Neural cell (in vitro differentiated cells): ENCODE data around the gene PRXL2A. TPM values are rescaled to one million over a fixed set of nuclear protein-coding genes. Genes with fewer than 3 reads are reported as not detected.
"Not testable (repeated sequence)": the region's sequence is repeated elsewhere in the genome, so short reads cannot be mapped to it uniquely, and the experiment has no call there.

ENCODE experiments used
- H2AFZ ChIP-seq: fragments of 200-600, 300-800 bp; sonication (generic), shearing (Covaris generic); 2 replicates; pipeline ENCODE4 v1.6.0; 2014; ENCODE audit warnings: low read depth, mild to moderate bottlenecking, antibody characterized with exemption, low read length, moderate library complexity
- H3F3A ChIP-seq: fragments of 200-600 bp; shearing (Covaris generic); 2 replicates; pipeline ENCODE4 v1.6.1; 2016; ENCODE audit warnings: mild to moderate bottlenecking, moderate library complexity, mixed read lengths, antibody characterized with exemption, low read length; ENCODE audit not compliant: insufficient read depth, poor library complexity, severe bottlenecking
- H3K27ac ChIP-seq: fragments of 200-600, 300-800 bp; sonication (generic), shearing (Covaris generic); 2 replicates; pipeline ENCODE4 v1.5.1; 2014; ENCODE audit warnings: mild to moderate bottlenecking, low read length, moderate library complexity
- H3K27me3 ChIP-seq: fragments of 300-800, 200-600 bp; sonication (generic), shearing (Covaris generic); 2 replicates; pipeline ENCODE4 v1.6.0; 2014; ENCODE audit warnings: mild to moderate bottlenecking, low read depth, low read length, moderate library complexity; ENCODE audit not compliant: insufficient read depth
- H3K36me3 ChIP-seq: fragments of 300-800, 200-600 bp; sonication (generic), shearing (Covaris generic); 2 replicates; pipeline ENCODE4 v1.5.1; 2014; ENCODE audit warnings: mild to moderate bottlenecking, antibody characterized with exemption, low read length, moderate library complexity; ENCODE audit not compliant: insufficient read depth
- H3K4me2 ChIP-seq: fragments of 300-800, 200-600 bp; sonication (generic), shearing (Covaris generic); 2 replicates; pipeline ENCODE4 v1.6.0; 2014; ENCODE audit warnings: mild to moderate bottlenecking, low read length
- H3K4me3 ChIP-seq: fragments of 300-800, 200-600 bp; sonication (generic), shearing (Covaris generic); 2 replicates; pipeline ENCODE4 v1.5.1; 2014; ENCODE audit warnings: mild to moderate bottlenecking, low read length, moderate library complexity
- H3K79me2 ChIP-seq: fragments of 200-600 bp; shearing (Covaris generic); replicated peaks from 2 replicates; pipeline ENCODE4 v1.6.0; 2014; ENCODE audit warnings: mild to moderate bottlenecking, low read length, moderate library complexity; ENCODE audit not compliant: insufficient read depth
- H3K9ac ChIP-seq: fragments of 300-800, 200-600 bp; sonication (generic), shearing (Covaris generic); 2 replicates; pipeline ENCODE4 v1.6.1; 2016; ENCODE audit warnings: mild to moderate bottlenecking, low read length, mixed read lengths
- H3K9me2 ChIP-seq: fragments of 200-600 bp; shearing (Covaris generic); 2 replicates; pipeline ENCODE4 v1.6.1; 2016; ENCODE audit warnings: mild to moderate bottlenecking, low read length, mixed read lengths; ENCODE audit not compliant: insufficient read depth
- H3K9me3 ChIP-seq: fragments of 200-600, 300-800 bp; sonication (generic), shearing (Covaris generic); 2 replicates; pipeline ENCODE4 v1.6.1; 2016; ENCODE audit warnings: mild to moderate bottlenecking, mixed run types, low read length, moderate library complexity, mixed read lengths
- H4K20me1 ChIP-seq: fragments of 200-600 bp; shearing (Covaris generic); 2 replicates; pipeline ENCODE4 v1.6.1; 2016; ENCODE audit warnings: mild to moderate bottlenecking, mixed run types; ENCODE audit not compliant: insufficient read depth
- EP300 ChIP-seq: fragments of 450-650 bp; conservative IDR thresholded peaks from 2 replicates; pipeline ENCODE4 v1.6.1; 2014; ENCODE audit warnings: antibody characterized with exemption, mild to moderate bottlenecking, moderate library complexity; ENCODE audit not compliant: poor library complexity, severe bottlenecking
- EZH2 ChIP-seq: fragments of 200-600, 300-800 bp; shearing (Covaris generic), sonication (generic); IDR thresholded peaks from 2 replicates; pipeline ENCODE4 v1.6.1; 2014; ENCODE audit warnings: antibody characterized with exemption, low read length, borderline replicate concordance, mild to moderate bottlenecking; ENCODE audit not compliant: insufficient read depth, poor library complexity, severe bottlenecking
- MXI1 ChIP-seq: fragments of 450-650 bp; conservative IDR thresholded peaks from 2 replicates; pipeline ENCODE4 v1.6.1; 2014; ENCODE audit warnings: antibody characterized with exemption, mild to moderate bottlenecking; ENCODE audit not compliant: poor library complexity, severe bottlenecking
- POLR2AphosphoS5 ChIP-seq: IDR thresholded peaks from 2 replicates; pipeline ENCODE4 v1.6.1; 2012
- RAD21 ChIP-seq: fragments of 450-650 bp; conservative IDR thresholded peaks from 2 replicates; pipeline ENCODE4 v1.6.1; 2014; ENCODE audit warnings: antibody characterized with exemption, mild to moderate bottlenecking, moderate library complexity
- SMC3 ChIP-seq: fragments of 450-650 bp; conservative IDR thresholded peaks from 2 replicates; pipeline ENCODE4 v1.6.1; 2014; ENCODE audit warnings: antibody characterized with exemption, mild to moderate bottlenecking, moderate library complexity; ENCODE audit not compliant: poor library complexity
- TAF1 ChIP-seq: IDR thresholded peaks from 2 replicates; pipeline ENCODE4 v1.6.1; 2012; ENCODE audit warnings: low read depth
- polyA plus RNA-seq: library from polyadenylated mRNA; depleted of rRNA; stranded (reverse); fragments of >200 nt; gene quantifications from 2 replicates; pipeline ENCODE4 v1.2.3, GENCODE V29; 2014
- TF ChIP-seq, protein P1 (sequence below): IDR thresholded peaks from 2 replicates; pipeline ENCODE4 v1.6.1; 2012; ENCODE audit warnings: borderline replicate concordance
- TF ChIP-seq, protein P2 (sequence below): fragments of 450-650 bp; IDR thresholded peaks from 2 replicates; pipeline ENCODE4 v1.5.1; 2014; ENCODE audit warnings: antibody characterized with exemption, mild to moderate bottlenecking, moderate library complexity; ENCODE audit not compliant: poor library complexity, severe bottlenecking

Gene PRXL2A
- polyA plus RNA-seq, 1 donor from 2014 or later = 60.5 TPM

DNA sequence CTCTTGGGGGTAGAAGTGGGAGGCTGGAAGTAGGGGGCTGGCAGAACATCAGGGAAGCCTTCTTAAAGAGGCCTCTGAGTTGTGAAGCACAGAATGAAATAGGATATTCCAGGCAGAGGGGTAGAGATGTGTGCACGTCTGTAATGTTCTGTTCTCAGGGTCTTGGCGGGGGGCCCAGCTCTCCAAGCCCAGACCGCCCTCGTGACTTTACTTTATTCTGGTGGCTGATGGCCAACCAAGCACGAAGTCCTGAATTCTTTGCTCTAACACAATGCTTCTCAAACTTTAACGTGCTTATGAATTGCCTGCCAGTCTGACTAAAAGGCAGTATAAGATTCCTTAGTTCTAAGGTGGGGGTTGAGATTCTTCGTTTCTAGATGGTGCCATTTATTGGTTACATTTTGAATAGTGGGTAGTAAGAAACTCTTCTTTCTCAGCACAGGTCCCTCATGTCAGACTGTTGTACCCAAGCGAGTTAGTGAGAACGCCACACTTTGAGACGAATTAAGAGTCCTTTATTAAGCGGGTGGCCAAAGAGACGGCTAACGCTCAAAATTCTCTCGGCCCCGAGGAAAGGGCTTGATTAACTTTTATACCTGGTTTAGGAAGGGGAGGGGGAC, 8.2 kb downstream of the PRXL2A start:
- no peaks in the 10 kb centered on the region for H3F3A ChIP-seq
- no peak overlapping the region for H3K27ac ChIP-seq
- TF ChIP-seq TAF1 (no peak), SMC3 (no peak), EZH2 (no peak), MXI1 (no peak), RAD21 (no peak), EP300 (no peak), POLR2AphosphoS5 (no peak)
- TF ChIP-seq, protein P1, sequence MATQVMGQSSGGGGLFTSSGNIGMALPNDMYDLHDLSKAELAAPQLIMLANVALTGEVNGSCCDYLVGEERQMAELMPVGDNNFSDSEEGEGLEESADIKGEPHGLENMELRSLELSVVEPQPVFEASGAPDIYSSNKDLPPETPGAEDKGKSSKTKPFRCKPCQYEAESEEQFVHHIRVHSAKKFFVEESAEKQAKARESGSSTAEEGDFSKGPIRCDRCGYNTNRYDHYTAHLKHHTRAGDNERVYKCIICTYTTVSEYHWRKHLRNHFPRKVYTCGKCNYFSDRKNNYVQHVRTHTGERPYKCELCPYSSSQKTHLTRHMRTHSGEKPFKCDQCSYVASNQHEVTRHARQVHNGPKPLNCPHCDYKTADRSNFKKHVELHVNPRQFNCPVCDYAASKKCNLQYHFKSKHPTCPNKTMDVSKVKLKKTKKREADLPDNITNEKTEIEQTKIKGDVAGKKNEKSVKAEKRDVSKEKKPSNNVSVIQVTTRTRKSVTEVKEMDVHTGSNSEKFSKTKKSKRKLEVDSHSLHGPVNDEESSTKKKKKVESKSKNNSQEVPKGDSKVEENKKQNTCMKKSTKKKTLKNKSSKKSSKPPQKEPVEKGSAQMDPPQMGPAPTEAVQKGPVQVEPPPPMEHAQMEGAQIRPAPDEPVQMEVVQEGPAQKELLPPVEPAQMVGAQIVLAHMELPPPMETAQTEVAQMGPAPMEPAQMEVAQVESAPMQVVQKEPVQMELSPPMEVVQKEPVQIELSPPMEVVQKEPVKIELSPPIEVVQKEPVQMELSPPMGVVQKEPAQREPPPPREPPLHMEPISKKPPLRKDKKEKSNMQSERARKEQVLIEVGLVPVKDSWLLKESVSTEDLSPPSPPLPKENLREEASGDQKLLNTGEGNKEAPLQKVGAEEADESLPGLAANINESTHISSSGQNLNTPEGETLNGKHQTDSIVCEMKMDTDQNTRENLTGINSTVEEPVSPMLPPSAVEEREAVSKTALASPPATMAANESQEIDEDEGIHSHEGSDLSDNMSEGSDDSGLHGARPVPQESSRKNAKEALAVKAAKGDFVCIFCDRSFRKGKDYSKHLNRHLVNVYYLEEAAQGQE = no peak
- TF ChIP-seq, protein P2, sequence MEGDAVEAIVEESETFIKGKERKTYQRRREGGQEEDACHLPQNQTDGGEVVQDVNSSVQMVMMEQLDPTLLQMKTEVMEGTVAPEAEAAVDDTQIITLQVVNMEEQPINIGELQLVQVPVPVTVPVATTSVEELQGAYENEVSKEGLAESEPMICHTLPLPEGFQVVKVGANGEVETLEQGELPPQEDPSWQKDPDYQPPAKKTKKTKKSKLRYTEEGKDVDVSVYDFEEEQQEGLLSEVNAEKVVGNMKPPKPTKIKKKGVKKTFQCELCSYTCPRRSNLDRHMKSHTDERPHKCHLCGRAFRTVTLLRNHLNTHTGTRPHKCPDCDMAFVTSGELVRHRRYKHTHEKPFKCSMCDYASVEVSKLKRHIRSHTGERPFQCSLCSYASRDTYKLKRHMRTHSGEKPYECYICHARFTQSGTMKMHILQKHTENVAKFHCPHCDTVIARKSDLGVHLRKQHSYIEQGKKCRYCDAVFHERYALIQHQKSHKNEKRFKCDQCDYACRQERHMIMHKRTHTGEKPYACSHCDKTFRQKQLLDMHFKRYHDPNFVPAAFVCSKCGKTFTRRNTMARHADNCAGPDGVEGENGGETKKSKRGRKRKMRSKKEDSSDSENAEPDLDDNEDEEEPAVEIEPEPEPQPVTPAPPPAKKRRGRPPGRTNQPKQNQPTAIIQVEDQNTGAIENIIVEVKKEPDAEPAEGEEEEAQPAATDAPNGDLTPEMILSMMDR = no peak
- H2AFZ ChIP-seq = no peak overlapping the region
- H3K4me2 ChIP-seq = no peak overlapping the region
- no peaks in the 10 kb centered on the region for H4K20me1 ChIP-seq
- no peaks in the 10 kb centered on the region for H3K27me3 ChIP-seq
- H3K36me3 ChIP-seq = no peaks in the 10 kb centered on the region
- no peak overlapping the region for H3K4me3 ChIP-seq
- no peak overlapping the region for H3K9ac ChIP-seq
- no peaks in the 10 kb centered on the region for H3K9me3 ChIP-seq
- no peaks in the 10 kb centered on the region for H3K9me2 ChIP-seq
- H3K79me2 ChIP-seq = peaks cover 6% of the 10 kb centered on the region

DNA sequence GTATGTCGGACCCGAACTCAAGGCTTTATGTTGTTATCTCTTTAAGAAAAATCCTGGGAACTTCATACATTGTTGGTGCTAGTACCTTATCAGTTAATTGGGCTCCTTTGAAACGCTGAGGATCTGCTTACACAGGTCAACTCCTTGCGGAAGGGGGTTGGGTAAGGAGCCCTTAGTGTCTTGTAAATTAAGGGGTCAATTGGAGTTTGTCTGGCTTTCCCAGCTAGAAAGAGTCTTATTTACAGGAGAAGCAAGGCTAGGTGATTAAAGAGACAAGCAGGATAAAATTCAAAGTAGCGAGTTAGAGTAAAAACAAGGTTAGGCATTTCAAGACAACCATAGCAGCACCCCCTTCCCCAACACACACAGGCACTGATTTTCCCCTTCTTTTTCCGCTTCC, 8.9 kb downstream of the PRXL2A start:
- not testable (repeated sequence) for H3K9ac ChIP-seq, H3K4me2 ChIP-seq, H3K9me3 ChIP-seq, H4K20me1 ChIP-seq, H3K27me3 ChIP-seq, H3K4me3 ChIP-seq, H3F3A ChIP-seq, H3K27ac ChIP-seq, H3K36me3 ChIP-seq, H3K9me2 ChIP-seq, H3K79me2 ChIP-seq, H2AFZ ChIP-seq

- Histone ChIP-seq H3F3A (no peaks in the 10 kb centered on the region), H3K27ac (no peak overlapping the region), H2AFZ (no peak overlapping the region), H3K36me3 (peaks cover 5% of the 10 kb centered on the region), H3K4me3 (no peak overlapping the region), H3K9me2 (no peaks in the 10 kb centered on the region), H3K27me3 (no peaks in the 10 kb centered on the region), H4K20me1 (no peaks in the 10 kb centered on the region), H3K9ac (no peak overlapping the region), H3K9me3 (no peaks in the 10 kb centered on the region), H3K79me2 (peaks cover 6% of the 10 kb centered on the region), H3K4me2 (no peak overlapping the region)
- TF ChIP-seq POLR2AphosphoS5 (no peak), MXI1 (no peak), EP300 (no peak), RAD21 (no peak), SMC3 (no peak), EZH2 (no peak), TAF1 (no peak)
- TF ChIP-seq, protein P1 = no peak
- TF ChIP-seq, protein P2 = no peak
Measured at GRCh38 chr10:80421050-80421706, 12.8 kb downstream of the PRXL2A start.
